Right atrium auricular region (tissue), 2 donors: ENCODE measurements around the gene SCAPER. TPM values are rescaled to one million over a fixed set of nuclear protein-coding genes. Genes with fewer than 3 reads are reported as not detected.

Experiments used
- DNase-seq: peaks from one replicate; pipeline ENCODE4 v3.0.0-alpha.2; 2019; ENCODE audit warnings: low spot score
- H3K27ac ChIP-seq, 2 donors: fragments of 200-600 bp; sonication (generic); 1 replicate in 1 of 2; 2 replicates in 1 of 2; pipeline ENCODE4 v1.5.1; 2016 to 2019
- H3K27me3 ChIP-seq, 2 donors: fragments of 200-600 bp; sonication (generic); one replicate each; pipeline versions ENCODE4 v1.5.1 to v1.6.0; 2017 to 2019
- H3K36me3 ChIP-seq: fragments of 200-600 bp; sonication (generic); one replicate; pipeline ENCODE4 v1.5.1; 2016
- H3K4me1 ChIP-seq, 2 donors: fragments of 200-600 bp; sonication (generic); one replicate each; pipeline versions ENCODE4 v1.5.1 to v1.6.0; 2017 to 2019
- H3K4me3 ChIP-seq, 2 donors: fragments of 200-600 bp; sonication (generic); 1 replicate in 1 of 2; 2 replicates in 1 of 2; pipeline ENCODE4 v1.5.1; 2017 to 2019; ENCODE audit warnings: mild to moderate bottlenecking in 1 of 2, moderate library complexity in 1 of 2
- H3K9me3 ChIP-seq, 2 donors: fragments of 200-600 bp; sonication (generic); one replicate each; pipeline ENCODE4 v1.5.1; 2019
- total RNA-seq, 2 donors: library from RNA; depleted of rRNA; stranded (reverse); fragments of >200 nt; gene quantifications; one replicate each; pipeline ENCODE4 v1.1.0, GENCODE V29; 2016
- TF ChIP-seq, protein P1 (sequence below), 2 donors: fragments of 200-600 bp; sonication (generic); IDR thresholded peaks; one replicate each; pipeline ENCODE4 v1.5.1; 2019; ENCODE audit warnings: antibody characterized with exemption in 2 of 2

Gene SCAPER
- total RNA-seq, 2 donors from 2014 or later: 20.5 to 52.3 TPM

GRCh38 chr15:76582550-76582949 lies 322.6 kb downstream of the SCAPER start:
- TF ChIP-seq, protein P1, sequence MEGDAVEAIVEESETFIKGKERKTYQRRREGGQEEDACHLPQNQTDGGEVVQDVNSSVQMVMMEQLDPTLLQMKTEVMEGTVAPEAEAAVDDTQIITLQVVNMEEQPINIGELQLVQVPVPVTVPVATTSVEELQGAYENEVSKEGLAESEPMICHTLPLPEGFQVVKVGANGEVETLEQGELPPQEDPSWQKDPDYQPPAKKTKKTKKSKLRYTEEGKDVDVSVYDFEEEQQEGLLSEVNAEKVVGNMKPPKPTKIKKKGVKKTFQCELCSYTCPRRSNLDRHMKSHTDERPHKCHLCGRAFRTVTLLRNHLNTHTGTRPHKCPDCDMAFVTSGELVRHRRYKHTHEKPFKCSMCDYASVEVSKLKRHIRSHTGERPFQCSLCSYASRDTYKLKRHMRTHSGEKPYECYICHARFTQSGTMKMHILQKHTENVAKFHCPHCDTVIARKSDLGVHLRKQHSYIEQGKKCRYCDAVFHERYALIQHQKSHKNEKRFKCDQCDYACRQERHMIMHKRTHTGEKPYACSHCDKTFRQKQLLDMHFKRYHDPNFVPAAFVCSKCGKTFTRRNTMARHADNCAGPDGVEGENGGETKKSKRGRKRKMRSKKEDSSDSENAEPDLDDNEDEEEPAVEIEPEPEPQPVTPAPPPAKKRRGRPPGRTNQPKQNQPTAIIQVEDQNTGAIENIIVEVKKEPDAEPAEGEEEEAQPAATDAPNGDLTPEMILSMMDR (IDR thresholded peaks at IDR 0.05): no peak
- no peak for DNase-seq

DNA sequence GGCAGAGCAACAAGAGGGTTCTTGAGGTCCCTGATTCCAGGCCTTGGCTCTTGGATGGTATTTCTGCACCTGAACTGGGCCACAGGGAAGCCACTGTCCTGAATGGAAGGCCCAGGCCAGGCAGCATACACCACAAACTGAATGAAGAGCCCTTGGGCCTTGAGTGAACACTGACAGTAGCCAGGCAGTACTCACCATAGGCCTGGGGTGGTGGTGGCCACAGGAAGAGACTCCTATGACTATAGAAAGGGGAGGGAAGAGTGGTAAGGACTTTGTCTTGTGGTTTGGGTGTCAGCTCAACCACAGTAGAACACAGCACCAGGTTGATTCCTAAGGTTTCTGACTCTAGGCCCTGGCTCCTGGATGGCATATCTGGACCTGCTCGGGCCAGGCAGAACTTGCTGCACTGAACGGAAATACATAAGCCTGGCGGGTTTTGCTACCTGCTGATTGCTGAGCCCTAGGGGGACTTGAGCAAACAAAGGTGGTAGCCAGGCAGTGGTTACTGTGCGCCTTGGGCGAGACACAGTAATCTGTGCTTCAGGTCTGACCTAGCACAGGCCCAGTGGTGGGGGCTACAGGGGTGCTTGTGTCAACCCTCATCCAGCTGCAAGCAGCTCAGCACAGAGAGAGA lies 327.1 kb downstream of the SCAPER start:
- no peak for DNase-seq
- Histone ChIP-seq H3K4me3 (no peak overlapping the region), H3K36me3 (no peaks in the 10 kb centered on the region), H3K9me3 (peaks cover 0 to 23% of the 10 kb centered on the region in 2 donors), H3K4me1 (peaks cover 0 to 18% of the 10 kb centered on the region in 2 donors), H3K27me3 (no peaks in the 10 kb centered on the region), H3K27ac (no peak overlapping the region)
- TF ChIP-seq, protein P1 (IDR thresholded peaks at IDR 0.05): no peak

More at GRCh38 chr15:76582550-76582949, 322.6 kb downstream of the SCAPER start:
- peaks cover 0 to 26% of the 10 kb centered on the region in 2 donors for H3K9me3 ChIP-seq
- H3K27ac ChIP-seq: no peak overlapping the region
- peaks cover 0 to 12% of the 10 kb centered on the region in 2 donors for H3K4me1 ChIP-seq
- H3K4me3 ChIP-seq: no peak overlapping the region
- H3K36me3 ChIP-seq: no peaks in the 10 kb centered on the region
- H3K27me3 ChIP-seq: no peaks in the 10 kb centered on the region

GRCh38 chr15:76576523-76577279 lies 328.4 kb downstream of the SCAPER start:
- peaks cover 0 to 10% of the 10 kb centered on the region in 2 donors for H3K9me3 ChIP-seq
- peaks cover 0 to 18% of the 10 kb centered on the region in 2 donors for H3K4me1 ChIP-seq
- peak overlapping the region; percentile 50 to 79 for H3K27ac ChIP-seq
- H3K4me3 ChIP-seq: no peak overlapping the region
- DNase-seq: peak; percentile 82
- H3K36me3 ChIP-seq: no peaks in the 10 kb centered on the region
- no peaks in the 10 kb centered on the region for H3K27me3 ChIP-seq
- TF ChIP-seq, protein P1 (IDR thresholded peaks at IDR 0.05): no peak

- DNase-seq: no peak
- H3K27me3 ChIP-seq: no peaks in the 10 kb centered on the region
- TF ChIP-seq, protein P1 (IDR thresholded peaks at IDR 0.05): no peak
- H3K4me3 ChIP-seq: no peak overlapping the region
- H3K36me3 ChIP-seq: no peaks in the 10 kb centered on the region
- peaks cover 0 to under 1% of the 10 kb centered on the region in 2 donors for H3K9me3 ChIP-seq
- H3K4me1 ChIP-seq: peaks cover 0 to 18% of the 10 kb centered on the region in 2 donors
- H3K27ac ChIP-seq: no peak overlapping the region
These were observed 329.5 kb downstream of the SCAPER start for GRCh38 chr15:76575679-76576078.

DNA sequence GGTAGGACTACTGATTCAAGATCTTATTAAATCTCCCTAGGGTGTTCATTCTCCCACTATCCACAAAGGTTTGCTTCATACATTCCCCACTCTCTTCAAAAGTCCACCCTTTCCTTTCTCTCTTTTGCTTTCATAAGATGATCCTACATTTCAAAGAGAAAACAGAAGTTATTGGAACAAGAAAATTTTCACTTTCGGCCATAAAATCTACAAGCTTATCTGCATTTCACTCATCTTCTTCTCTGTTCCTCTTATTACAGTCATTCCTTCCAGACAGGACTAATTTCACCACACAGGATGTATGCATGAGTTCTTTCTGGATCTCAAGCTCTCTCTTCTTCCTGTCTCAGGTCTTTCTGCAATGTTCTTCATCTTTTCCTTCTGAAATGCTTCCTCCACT lies 329.9 kb downstream of the SCAPER start:
- TF ChIP-seq, protein P1 (IDR thresholded peaks at IDR 0.05): no peak
- Histone ChIP-seq H3K36me3 (no peaks in the 10 kb centered on the region), H3K4me3 (no peak overlapping the region), H3K27me3 (no peaks in the 10 kb centered on the region), H3K4me1 (peaks cover 0 to 18% of the 10 kb centered on the region in 2 donors), H3K27ac (no peak overlapping the region), H3K9me3 (no peaks in the 10 kb centered on the region)
- DNase-seq: no peak
